ENCODE results near the gene GBF1.

The GBF1 gene

GRCh38 chr10:102429468-102429867 lies 184.1 kb downstream of the GBF1 start:
- no peak for DNase-seq

GRCh38 chr10:102431452-102432124 lies 186.3 kb downstream of the GBF1 start:
- DNase-seq, result no peak
